Lower lobe of right lung (tissue), 2 donors: ENCODE data around the gene KRTAP12-3. TPM values are rescaled to one million over a fixed set of nuclear protein-coding genes. Genes with fewer than 3 reads are reported as not detected.
A peak's percentile ranks its signal among the peaks of the same experiment; 100 is the strongest.
"Not testable (repeated sequence)": the region's sequence is repeated elsewhere in the genome, so short reads cannot be mapped to it uniquely, and the experiment has no call there.

Experiments
- ATAC-seq, 2 donors: fragments of 200-7000 bp; cut with Tn5 transposase; one replicate each; pipeline ENCODE4 v1.9.1; 2020 to 2022; ENCODE audit warnings: mild to moderate bottlenecking in 2 of 2, moderate library complexity in 2 of 2
- DNase-seq: peaks from one replicate; pipeline ENCODE4 v3.0.0-alpha.2; 2020
- H3K27ac ChIP-seq: fragments of 200-600 bp; one replicate; pipeline ENCODE4 v1.8.0; 2022
- H3K27me3 ChIP-seq: fragments of 200-600 bp; one replicate; pipeline ENCODE4 v1.8.0; 2022; ENCODE audit warnings: low read depth
- H3K36me3 ChIP-seq: fragments of 200-600 bp; one replicate; pipeline ENCODE4 v1.8.0; 2022; ENCODE audit warnings: mild to moderate bottlenecking
- H3K4me1 ChIP-seq: fragments of 200-600 bp; one replicate; pipeline ENCODE4 v1.8.0; 2022
- H3K4me3 ChIP-seq: fragments of 200-600 bp; one replicate; pipeline ENCODE4 v1.8.0; 2022; ENCODE audit warnings: mild to moderate bottlenecking
- H3K9me3 ChIP-seq: fragments of 200-600 bp; one replicate; pipeline ENCODE4 v1.8.0; 2022
- CTCF ChIP-seq: fragments of 200-600 bp; IDR thresholded peaks from one replicate; pipeline ENCODE4 v1.8.0; 2022; ENCODE audit warnings: antibody characterized with exemption, mild to moderate bottlenecking
- intact Hi-C: fragments of 100-400 bp; cut with DNase I; formaldehyde crosslinking; loops from one replicate; pipeline ENCODE4 v1.11.0; 2022
- total RNA-seq: library from RNA; stranded (reverse); fragmentation: NEBNext Ultra II Directional; extraction: Animal tissue kit (Norgen Biotek cat#: 25700); gene quantifications from one replicate; pipeline ENCODE4 v1.2.1, GENCODE V29; 2021
- donor health status: DM: no; HTN: yes; CAD: no; lungs with severe emphysema.

KRTAP12-3 gene
- total RNA-seq, 1 donor from 2014 or later = not detected

- Histone ChIP-seq H3K36me3 (no peaks in the 10 kb centered on the region), H3K27ac (no peak overlapping the region), H3K9me3 (no peaks in the 10 kb centered on the region), H3K4me3 (no peak overlapping the region), H3K27me3 (peaks cover 22% of the 10 kb centered on the region), H3K4me1 (no peaks in the 10 kb centered on the region)
- intact Hi-C loops = no loop called here
- no peak for ATAC-seq
- DNase-seq = no peak
- no peak for TF ChIP-seq CTCF
These were observed 26.8 kb downstream of the KRTAP12-3 start for GRCh38 chr21:44684483-44684882.

GRCh38 chr21:44685050-44685449 lies 27.3 kb downstream of the KRTAP12-3 start:
- H3K27ac ChIP-seq, intact Hi-C loops, H3K36me3 ChIP-seq, H3K4me3 ChIP-seq, H3K4me1 ChIP-seq, DNase-seq, H3K9me3 ChIP-seq: not testable (repeated sequence)
- peak in 1 of 2 donors; percentile 22 for ATAC-seq
- peaks cover 22% of the 10 kb centered on the region for H3K27me3 ChIP-seq

- peaks cover 22% of the 10 kb centered on the region for H3K27me3 ChIP-seq
- ATAC-seq (no peak), DNase-seq (peak; percentile 44)
- no peaks in the 10 kb centered on the region for H3K36me3 ChIP-seq
- H3K9me3 ChIP-seq = no peaks in the 10 kb centered on the region
- H3K27ac ChIP-seq = no peak overlapping the region
- TF ChIP-seq CTCF = no peak
- H3K4me3 ChIP-seq = no peak overlapping the region
- H3K4me1 ChIP-seq = no peaks in the 10 kb centered on the region
- intact Hi-C loops = no loop called here
These were observed 28.5 kb downstream of the KRTAP12-3 start for GRCh38 chr21:44686000-44686781.

GRCh38 chr21:44686843-44687561 lies 29.3 kb downstream of the KRTAP12-3 start:
- Histone ChIP-seq H3K27me3 (peaks cover 22% of the 10 kb centered on the region), H3K4me1 (no peaks in the 10 kb centered on the region), H3K36me3 (no peaks in the 10 kb centered on the region), H3K27ac (no peak overlapping the region), H3K4me3 (no peak overlapping the region), H3K9me3 (peaks cover under 1% of the 10 kb centered on the region)
- ATAC-seq (no peak), DNase-seq (no peak)
- TF ChIP-seq CTCF = no peak
- intact Hi-C loops = no loop called here

GRCh38 chr21:44687671-44688070 lies 29.9 kb downstream of the KRTAP12-3 start:
- H3K36me3 ChIP-seq = no peaks in the 10 kb centered on the region
- H3K9me3 ChIP-seq = peaks cover 8% of the 10 kb centered on the region
- no peak for DNase-seq
- intact Hi-C loops = no loop called here
- no peak overlapping the region for H3K27ac ChIP-seq
- peaks cover 22% of the 10 kb centered on the region for H3K27me3 ChIP-seq
- H3K4me3 ChIP-seq = no peak overlapping the region
- ATAC-seq = no peak
- H3K4me1 ChIP-seq = no peaks in the 10 kb centered on the region
- no peak for TF ChIP-seq CTCF

- ATAC-seq, intact Hi-C loops, DNase-seq, H3K4me1 ChIP-seq, H3K4me3 ChIP-seq, H3K27ac ChIP-seq, H3K36me3 ChIP-seq: not testable (repeated sequence)
- Histone ChIP-seq H3K27me3 (peaks cover 22% of the 10 kb centered on the region), H3K9me3 (peaks cover 23% of the 10 kb centered on the region)
These were observed 32.0 kb downstream of the KRTAP12-3 start for GRCh38 chr21:44689740-44690139.
